H9 (cell line): ENCODE results near the gene MCFD2. TPM values are rescaled to one million over a fixed set of nuclear protein-coding genes. Genes with fewer than 3 reads are reported as not detected.

Experiments
- DNase-seq: peaks from one replicate; pipeline ENCODE4 v3.0.0-alpha.2; 2017
- H2AFZ ChIP-seq: one replicate; pipeline ENCODE4 v1.6.1; 2013; ENCODE audit warnings: mild to moderate bottlenecking, low read length, control low read depth, moderate library complexity
- H2AK5ac ChIP-seq: 2 replicates; pipeline ENCODE4 v1.6.1; 2013; ENCODE audit warnings: low read length, control low read depth, mixed read lengths; ENCODE audit not compliant: insufficient read length
- H2BK120ac ChIP-seq: one replicate; pipeline ENCODE4 v1.6.1; 2013; ENCODE audit warnings: low read depth, mild to moderate bottlenecking, low read length, control low read depth, inconsistent platforms; ENCODE audit not compliant: poor library complexity, severe bottlenecking
- H2BK12ac ChIP-seq: 2 replicates; pipeline ENCODE4 v1.6.1; 2013; ENCODE audit warnings: low read length, control low read depth, mixed read lengths, low read depth; ENCODE audit not compliant: insufficient read length
- H2BK15ac ChIP-seq: 2 replicates; pipeline ENCODE4 v1.6.1; 2013; ENCODE audit warnings: low read depth, low read length, control low read depth
- H2BK20ac ChIP-seq: one replicate; pipeline ENCODE4 v1.6.1; 2013; ENCODE audit warnings: low read depth, mild to moderate bottlenecking, low read length, control low read depth, inconsistent platforms; ENCODE audit not compliant: poor library complexity, severe bottlenecking
- H2BK5ac ChIP-seq: 2 replicates; pipeline ENCODE4 v1.6.1; 2013; ENCODE audit warnings: low read length, control low read depth, mixed read lengths; ENCODE audit not compliant: insufficient read length
- H3K14ac ChIP-seq: 2 replicates; pipeline ENCODE4 v1.6.1; 2013; ENCODE audit warnings: low read length, control low read depth; ENCODE audit not compliant: insufficient read depth
- H3K18ac ChIP-seq: 2 replicates; pipeline ENCODE4 v1.6.1; 2013; ENCODE audit warnings: low read depth, mild to moderate bottlenecking, mixed read lengths, low read length, control low read depth; ENCODE audit not compliant: insufficient read length
- H3K23ac ChIP-seq: 2 replicates; pipeline ENCODE4 v1.6.1; 2013; ENCODE audit warnings: low read length, control low read depth, mixed read lengths, low read depth; ENCODE audit not compliant: insufficient read length
- H3K23me2 ChIP-seq: 2 replicates; pipeline ENCODE4 v1.6.1; 2013; ENCODE audit warnings: low read depth, mild to moderate bottlenecking, mixed read lengths, low read length, control low read depth; ENCODE audit not compliant: insufficient read length, poor library complexity, severe bottlenecking
- H3K27ac ChIP-seq: 2 replicates; pipeline ENCODE4 v1.5.1; 2013; ENCODE audit warnings: low read length, control low read depth, mixed read lengths, low read depth; ENCODE audit not compliant: insufficient read length
- H3K27me3 ChIP-seq: 2 replicates; pipeline ENCODE4 v1.6.1; 2013; ENCODE audit warnings: low read length, control low read depth, inconsistent platforms; ENCODE audit not compliant: insufficient read depth
- H3K4ac ChIP-seq: 2 replicates; pipeline ENCODE4 v1.6.1; 2013; ENCODE audit warnings: low read depth, mild to moderate bottlenecking, control low read depth, inconsistent platforms, low read length, moderate library complexity
- H3K4me1 ChIP-seq: 2 replicates; pipeline ENCODE4 v1.6.1; 2013; ENCODE audit warnings: low read length, control low read depth, inconsistent platforms; ENCODE audit not compliant: insufficient read depth
- H3K4me2 ChIP-seq: 2 replicates; pipeline ENCODE4 v1.6.1; 2013; ENCODE audit warnings: low read length, control low read depth, mixed read lengths; ENCODE audit not compliant: insufficient read length, insufficient read depth
- H3K56ac ChIP-seq: 2 replicates; pipeline ENCODE4 v1.6.1; 2013; ENCODE audit warnings: low read depth, mild to moderate bottlenecking, mixed read lengths, low read length, control low read depth; ENCODE audit not compliant: insufficient read length
- H3K79me1 ChIP-seq: 2 replicates; pipeline ENCODE4 v1.6.1; 2013; ENCODE audit warnings: low read depth, mild to moderate bottlenecking, moderate library complexity, low read length, control low read depth, inconsistent platforms; ENCODE audit not compliant: insufficient read depth, poor library complexity, severe bottlenecking
- H3K79me2 ChIP-seq: 2 replicates; pipeline ENCODE4 v1.6.1; 2013; ENCODE audit warnings: low read length, control low read depth, inconsistent platforms; ENCODE audit not compliant: insufficient read depth
- H3K9ac ChIP-seq: 2 replicates; pipeline ENCODE4 v1.6.1; 2013; ENCODE audit warnings: low read length, control low read depth, mixed read lengths; ENCODE audit not compliant: insufficient read length; ENCODE audit errors: extremely low read depth
- H3K9me3 ChIP-seq: one replicate; pipeline ENCODE4 v1.6.1; 2013; ENCODE audit warnings: low read depth, low read length, inconsistent platforms; ENCODE audit not compliant: control insufficient read depth
- H3T11ph ChIP-seq: one replicate; pipeline ENCODE4 v1.6.1; 2013; ENCODE audit warnings: mild to moderate bottlenecking, low read length, control low read depth, inconsistent platforms
- H4K20me1 ChIP-seq: one replicate; pipeline ENCODE4 v1.6.1; 2013; ENCODE audit not compliant: control insufficient read depth, insufficient read length, insufficient read depth
- H4K5ac ChIP-seq: 2 replicates; pipeline ENCODE4 v1.6.1; 2013; ENCODE audit warnings: low read depth, mild to moderate bottlenecking, mixed read lengths, low read length, control low read depth; ENCODE audit not compliant: insufficient read length
- H4K8ac ChIP-seq: replicated peaks from 2 replicates; pipeline ENCODE4 v1.6.1; 2013; ENCODE audit warnings: low read length, control low read depth, mixed read lengths, low read depth; ENCODE audit not compliant: insufficient read length
- H4K91ac ChIP-seq: 2 replicates; pipeline ENCODE4 v1.6.1; 2013; ENCODE audit warnings: low read depth, mild to moderate bottlenecking, moderate library complexity, mixed read lengths, low read length, control low read depth; ENCODE audit not compliant: insufficient read length
- H3K27ac Mint-ChIP-seq, 3 experiments: 2 replicates in 2 of 3; 3 replicates in 1 of 3; pipeline ENCODE4 v1.8.0; 2020 to 2021; ENCODE audit warnings: mixed read lengths in 3 of 3, mild to moderate bottlenecking in 1 of 3, moderate library complexity in 1 of 3
- H3K27me3 Mint-ChIP-seq: 2 replicates; pipeline ENCODE4 v1.8.0; 2021; ENCODE audit warnings: low read depth, mild to moderate bottlenecking, moderate library complexity, mixed read lengths
- H3K36me3 Mint-ChIP-seq, 3 experiments: 2 replicates in 2 of 3; 3 replicates in 1 of 3; pipeline ENCODE4 v1.8.0; 2020 to 2021; ENCODE audit warnings: low read depth in 3 of 3, mixed read lengths in 3 of 3; ENCODE audit not compliant: insufficient read depth in 1 of 3
- H3K4me1 Mint-ChIP-seq, 2 experiments: 2 replicates each; pipeline ENCODE4 v1.8.0; 2020; ENCODE audit warnings: mixed read lengths in 2 of 2
- H3K4me3 Mint-ChIP-seq, 2 experiments: 2 replicates in 1 of 2; 3 replicates in 1 of 2; pipeline ENCODE4 v1.8.0; 2020 to 2021; ENCODE audit warnings: mild to moderate bottlenecking in 2 of 2, mixed read lengths in 2 of 2, moderate library complexity in 1 of 2
- H3K9me3 Mint-ChIP-seq, 2 experiments: 2 replicates in 1 of 2; 3 replicates in 1 of 2; pipeline ENCODE4 v1.8.0; 2020; ENCODE audit warnings: mild to moderate bottlenecking in 2 of 2, mixed read lengths in 2 of 2, moderate library complexity in 1 of 2
- CTCF ChIP-seq: fragments of 200-600 bp; sonication (generic); conservative IDR thresholded peaks from 3 replicates; pipeline ENCODE4 v1.8.0; 2021; ENCODE audit warnings: antibody characterized with exemption, mild to moderate bottlenecking
- WGBS: extraction: QIAGEN DNeasy Blood & Tissue Kit; methylation state at CpG from one replicate; pipeline ENCODE4 v1.1.7; 2013; ENCODE audit warnings: missing lambda C conversion rate, low lambda C conversion rate, mixed read lengths; ENCODE audit not compliant: insufficient read length; ENCODE audit errors: extremely low coverage; 5-methylcytosine and 5-hydroxymethylcytosine counted together
- total RNA-seq: library from RNA; stranded (reverse); gene quantifications from 2 replicates; pipeline ENCODE4 v1.2.1, GENCODE V29; 2021

MCFD2 gene
- total RNA-seq, 1 experiment from 2014 or later, result 64.6 TPM

- no peak overlapping the region for H3K4ac ChIP-seq
- H3K9me3 Mint-ChIP-seq, result no peaks in the 10 kb centered on the region
- H3K4me3 Mint-ChIP-seq, result peak overlapping the region; percentile 90 to 94
- peak overlapping the region; percentile 5 to 83 (median 70); a peak in 6 of 7 replicates for H3K27ac Mint-ChIP-seq
- H2BK12ac ChIP-seq, result no peak overlapping the region
- H3K4me2 ChIP-seq, result peak overlapping the region; percentile 95
- H3K14ac ChIP-seq, result peak overlapping the region; percentile 82; the same call in 1 of the 2 replicates
- TF ChIP-seq CTCF, result no peak
- no peak overlapping the region for H4K5ac ChIP-seq
- H3K27me3 ChIP-seq, result no peaks in the 10 kb centered on the region
- peaks cover 7% of the 10 kb centered on the region for H3K23me2 ChIP-seq
- no peak overlapping the region for H4K91ac ChIP-seq
- peaks cover 12 to 21% (median 21%) of the 10 kb centered on the region in 3 experiments; a peak in 6 of 7 replicates for H3K36me3 Mint-ChIP-seq
- H3K9me3 ChIP-seq, result no peaks in the 10 kb centered on the region
- peaks cover 8% of the 10 kb centered on the region; the same call in 1 of the 2 replicates for H3K79me2 ChIP-seq
- DNase-seq, result no peak
- H3K9ac ChIP-seq, result peak overlapping the region; percentile 64
- H2BK120ac ChIP-seq, result no peak overlapping the region
- H2BK20ac ChIP-seq, result no peak overlapping the region
- H3K18ac ChIP-seq, result no peak overlapping the region
- no peaks in the 10 kb centered on the region for H3K4me1 ChIP-seq
- no peaks in the 10 kb centered on the region; the same call in 1 of the 2 replicates for H3K27me3 Mint-ChIP-seq
- H2AFZ ChIP-seq, result no peak overlapping the region
- H3K23ac ChIP-seq, result no peak overlapping the region
- H3K4me1 Mint-ChIP-seq, result peaks cover 21 to 23% of the 10 kb centered on the region in 2 experiments
- H4K8ac ChIP-seq, result no peak overlapping the region
- no peak overlapping the region for H3T11ph ChIP-seq
- H3K56ac ChIP-seq, result no peak overlapping the region
- H2BK5ac ChIP-seq, result no peak overlapping the region
- no peaks in the 10 kb centered on the region for H4K20me1 ChIP-seq
- H2BK15ac ChIP-seq, result no peak overlapping the region
- peaks cover 5% of the 10 kb centered on the region for H3K79me1 ChIP-seq
- no peak overlapping the region for H3K27ac ChIP-seq
- no peak overlapping the region for H2AK5ac ChIP-seq
- WGBS, result no CpG with 5 or more reads among the region's 11 CpGs
These were observed 902 bp downstream of the MCFD2 start for GRCh38 chr2:46914578-46915230.
